HEK293T (cell line): Measurements from ENCODE around the gene ETDA.
"Not testable (repeated sequence)": the region's sequence is repeated elsewhere in the genome, so short reads cannot be mapped to it uniquely, and the experiment has no call there.

ENCODE experiments used
- CTCF ChIA-PET: fragments of 350-600 bp; formaldehyde crosslinking; extraction: SDS; loops from one replicate; lab custom pipeline; 2021; ENCODE audit warnings: antibody characterized with exemption, inconsistent platforms; lab: Yijun Ruan, JAX
- POLR2A ChIA-PET: fragments of 350-600 bp; formaldehyde crosslinking; extraction: SDS; loops from one replicate; lab custom pipeline; 2020; ENCODE audit warnings: antibody characterized with exemption, inconsistent platforms; lab: Yijun Ruan, JAX
- DNase-seq: peaks from one replicate; pipeline ENCODE4 v3.0.0; 2012; ENCODE audit warnings: mixed read lengths; ENCODE audit errors: extremely low spot score
- BHLHE40 ChIP-seq: fragments of 450-650 bp; IDR thresholded peaks from 2 replicates; pipeline ENCODE4 v1.6.1; 2016; ENCODE audit warnings: mild to moderate bottlenecking, moderate library complexity, borderline replicate concordance
- CTBP1 ChIP-seq: fragments of 450-650 bp; IDR thresholded peaks from 2 replicates; pipeline ENCODE4 v1.6.1; 2016; ENCODE audit warnings: borderline replicate concordance
- ELF4 ChIP-seq: fragments of 450-650 bp; IDR thresholded peaks from 2 replicates; pipeline ENCODE4 v1.6.1; 2017; ENCODE audit warnings: antibody characterized with exemption
- FOXA1 ChIP-seq: fragments of 450-650 bp; IDR thresholded peaks from 2 replicates; pipeline ENCODE4 v1.6.1; 2016; ENCODE audit warnings: mild to moderate bottlenecking
- FOXM1 ChIP-seq: fragments of 450-650 bp; IDR thresholded peaks from 2 replicates; pipeline ENCODE4 v1.6.1; 2017; ENCODE audit warnings: mild to moderate bottlenecking, borderline replicate concordance
- HDGF ChIP-seq: fragments of 450-650 bp; IDR thresholded peaks from 2 replicates; pipeline ENCODE4 v1.6.1; 2017; ENCODE audit warnings: antibody characterized with exemption, borderline replicate concordance
- L3MBTL2 ChIP-seq: fragments of 450-650 bp; conservative IDR thresholded peaks from 2 replicates; pipeline ENCODE4 v1.6.1; 2016; ENCODE audit warnings: mild to moderate bottlenecking
- LEF1 ChIP-seq: fragments of 450-650 bp; IDR thresholded peaks from 2 replicates; pipeline ENCODE4 v1.6.1; 2017; ENCODE audit warnings: mild to moderate bottlenecking, borderline replicate concordance
- SP1 ChIP-seq: fragments of 450-650 bp; IDR thresholded peaks from 2 replicates; pipeline ENCODE4 v1.6.1; 2017
- SUZ12 ChIP-seq: fragments of 450-650 bp; IDR thresholded peaks from 2 replicates; pipeline ENCODE4 v1.6.1; 2016; ENCODE audit warnings: mild to moderate bottlenecking
- TARDBP ChIP-seq: fragments of 450-650 bp; IDR thresholded peaks from 2 replicates; pipeline ENCODE4 v1.6.1; 2016
- ZNF384 ChIP-seq: fragments of 450-650 bp; IDR thresholded peaks from 2 replicates; pipeline ENCODE4 v1.6.1; 2016
- TF ChIP-seq, protein P1 (sequence below): fragments of 450-650 bp; IDR thresholded peaks from 2 replicates; pipeline ENCODE4 v1.6.1; 2016

Gene ETDA

DNA sequence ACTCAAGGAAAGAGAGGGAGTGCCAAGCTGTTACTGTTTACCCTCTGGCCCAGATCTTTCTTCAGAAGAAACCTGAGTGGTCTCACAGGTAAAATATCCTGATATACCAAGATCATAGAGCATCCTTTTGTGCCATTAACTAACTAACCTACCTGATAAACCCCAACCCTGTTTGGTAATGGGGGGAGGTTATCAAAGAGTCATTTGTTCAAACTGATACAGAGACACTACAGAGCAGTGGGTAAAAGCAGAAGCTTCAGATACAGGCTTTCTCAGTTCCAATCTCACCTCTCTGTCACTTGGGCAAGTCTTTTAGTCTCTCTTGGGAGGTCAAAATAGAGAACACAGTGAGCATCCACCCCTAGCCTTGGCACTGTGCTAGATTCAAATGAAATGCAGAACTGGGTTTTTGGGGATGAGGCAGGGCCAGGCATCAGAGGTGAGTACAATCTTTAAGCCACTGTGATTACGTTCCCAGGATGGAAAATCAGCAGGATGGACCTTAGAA lies at the start of gene ETDA:
TSS of gene ETDA (plus strand) at position 51 of the 508 bp plus-strand sequence. CDS start 1,216 bp downstream, outside the sequence.
- CTCF ChIA-PET, DNase-seq, POLR2A ChIA-PET: not testable (repeated sequence)

DNA sequence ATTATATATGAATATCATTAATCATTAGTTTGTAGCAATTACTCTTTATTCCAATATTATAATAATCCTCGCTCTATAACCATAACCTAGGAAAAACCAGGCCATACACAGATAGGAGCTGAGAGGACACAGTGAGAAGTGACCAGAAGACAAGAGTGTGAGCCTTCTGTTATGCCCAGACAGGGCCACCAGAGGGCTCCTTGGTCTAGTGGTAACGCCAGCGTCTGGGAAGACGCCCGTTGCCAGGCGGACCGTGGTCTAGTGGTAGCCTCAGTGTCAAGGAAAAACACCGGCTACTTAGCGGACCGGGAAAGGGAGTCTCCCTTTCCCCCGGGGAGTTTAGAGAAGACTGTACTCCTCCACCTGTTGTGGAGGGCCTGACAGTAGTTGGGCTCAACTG lies 45.4 kb upstream of the ETDA start:
- POLR2A ChIA-PET, CTCF ChIA-PET, DNase-seq: not testable (repeated sequence)

DNA sequence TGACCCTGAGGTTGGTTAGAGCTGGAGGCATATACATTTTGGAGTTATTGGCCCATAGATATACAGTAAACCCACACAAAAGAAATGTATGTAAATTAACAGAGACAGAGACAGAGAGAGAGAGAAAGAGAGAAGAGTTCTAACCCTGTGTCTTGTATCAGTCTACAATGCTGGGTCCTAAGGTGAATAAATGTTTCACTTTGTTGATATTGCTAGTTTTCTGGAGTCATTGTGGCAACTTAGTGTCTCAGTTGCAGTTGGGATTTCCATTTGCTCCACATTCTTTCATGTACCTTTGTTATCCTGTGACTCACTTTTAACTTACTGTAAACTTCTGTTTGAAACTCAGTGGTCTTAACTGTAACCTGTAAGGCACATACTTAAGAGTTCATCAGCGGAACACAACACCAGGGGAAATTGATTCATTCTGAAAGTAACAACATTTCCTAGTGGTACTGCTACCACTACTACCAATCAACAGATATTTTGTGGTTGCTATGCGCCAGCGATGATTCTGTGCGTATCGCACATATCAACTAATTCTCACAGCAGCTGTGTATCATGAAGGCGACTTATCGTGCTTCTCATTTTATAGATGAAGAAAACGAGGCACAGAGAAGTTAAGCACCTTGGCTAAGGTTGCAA lies 38.5 kb upstream of the ETDA start:
- ChIA-PET POLR2A (no interaction called here), CTCF (interaction anchor here (0.6 kb wide), 1 partner anchor 42 kb away, joined by 4 read pairs; the partner anchor contains the start of gene CT55)
- no peak for TF ChIP-seq L3MBTL2
- TF ChIP-seq FOXA1, result no peak
- no peak for TF ChIP-seq ELF4
- TF ChIP-seq SP1, result no peak
- DNase-seq, result no peak

DNA sequence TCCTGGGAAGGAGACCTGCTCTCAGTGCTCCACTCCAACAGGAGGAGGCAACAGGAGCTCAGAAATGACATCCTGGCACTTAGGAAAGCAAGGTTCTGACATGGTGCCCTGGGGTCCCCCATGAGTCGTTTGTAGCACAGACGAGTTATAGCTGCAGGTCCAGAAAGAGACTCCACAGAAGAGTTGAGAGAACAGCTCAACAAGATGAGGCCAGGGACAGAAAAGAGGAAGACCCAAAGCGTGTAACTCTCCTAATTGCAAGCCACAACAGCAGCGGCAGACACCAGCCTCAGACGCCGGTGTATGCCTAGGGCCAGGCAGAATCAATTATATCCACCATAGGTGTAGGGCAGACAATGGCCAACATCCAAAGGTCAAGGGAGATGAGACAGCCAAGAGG lies 5.9 kb upstream of the ETDA start:
- DNase-seq, CTCF ChIA-PET, POLR2A ChIA-PET: not testable (repeated sequence)

DNA sequence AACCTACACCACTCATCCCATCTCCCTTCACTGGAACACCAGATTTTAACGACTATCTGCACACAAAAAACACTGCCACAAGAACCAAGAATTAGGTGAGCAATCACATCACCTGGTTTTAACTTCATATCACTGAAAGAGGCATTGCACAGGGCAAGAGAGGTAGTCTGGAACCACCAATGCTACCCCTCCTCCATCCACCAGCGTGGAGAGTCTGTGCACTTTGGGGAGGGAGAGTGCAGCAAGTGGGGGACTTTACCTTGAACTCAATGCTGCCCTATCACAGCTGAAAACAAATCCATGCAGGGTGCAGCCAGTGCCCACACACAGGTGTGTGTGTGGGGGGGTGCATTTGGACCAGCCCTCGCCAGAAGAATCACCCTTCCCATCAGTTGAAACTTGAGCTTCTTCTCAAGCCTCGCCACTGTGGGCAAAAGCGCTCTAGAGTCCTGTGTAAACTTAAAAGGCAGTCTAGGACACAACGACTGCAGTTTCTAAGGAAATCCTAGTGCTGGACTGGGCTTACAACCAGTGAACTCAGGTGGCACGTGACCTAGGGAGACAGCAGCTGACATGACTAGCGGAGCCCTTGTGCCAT lies 4.3 kb downstream of the ETDA start:
- POLR2A ChIA-PET, CTCF ChIA-PET, DNase-seq: not testable (repeated sequence)

- ChIA-PET POLR2A (no interaction called here), CTCF (no interaction called here)
- TF ChIP-seq LEF1 (no peak), BHLHE40 (no peak)
- DNase-seq, result no peak
Measured at GRCh38 chrX:135256923-135257322, 5.1 kb downstream of the ETDA start.

GRCh38 chrX:135257469-135257868 lies 5.6 kb downstream of the ETDA start:
- POLR2A ChIA-PET, result no interaction called here
- no peak for DNase-seq
- CTCF ChIA-PET, result no interaction called here
- TF ChIP-seq, protein P1, sequence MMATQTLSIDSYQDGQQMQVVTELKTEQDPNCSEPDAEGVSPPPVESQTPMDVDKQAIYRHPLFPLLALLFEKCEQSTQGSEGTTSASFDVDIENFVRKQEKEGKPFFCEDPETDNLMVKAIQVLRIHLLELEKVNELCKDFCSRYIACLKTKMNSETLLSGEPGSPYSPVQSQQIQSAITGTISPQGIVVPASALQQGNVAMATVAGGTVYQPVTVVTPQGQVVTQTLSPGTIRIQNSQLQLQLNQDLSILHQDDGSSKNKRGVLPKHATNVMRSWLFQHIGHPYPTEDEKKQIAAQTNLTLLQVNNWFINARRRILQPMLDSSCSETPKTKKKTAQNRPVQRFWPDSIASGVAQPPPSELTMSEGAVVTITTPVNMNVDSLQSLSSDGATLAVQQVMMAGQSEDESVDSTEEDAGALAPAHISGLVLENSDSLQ, result no peak
- no peak for TF ChIP-seq HDGF
- TF ChIP-seq L3MBTL2, result no peak
- TF ChIP-seq CTBP1, result no peak
- no peak for TF ChIP-seq SUZ12
- no peak for TF ChIP-seq TARDBP
- no peak for TF ChIP-seq BHLHE40
- TF ChIP-seq ELF4, result no peak
- TF ChIP-seq SP1, result no peak

GRCh38 chrX:135260976-135261375 lies 9.1 kb downstream of the ETDA start:
- DNase-seq, POLR2A ChIA-PET: not testable (repeated sequence)
- CTCF ChIA-PET, result interaction anchor here (0.6 kb wide), 1 partner anchor 247 kb away, joined by 3 read pairs; no protein-coding TSS in a partner anchor

DNA sequence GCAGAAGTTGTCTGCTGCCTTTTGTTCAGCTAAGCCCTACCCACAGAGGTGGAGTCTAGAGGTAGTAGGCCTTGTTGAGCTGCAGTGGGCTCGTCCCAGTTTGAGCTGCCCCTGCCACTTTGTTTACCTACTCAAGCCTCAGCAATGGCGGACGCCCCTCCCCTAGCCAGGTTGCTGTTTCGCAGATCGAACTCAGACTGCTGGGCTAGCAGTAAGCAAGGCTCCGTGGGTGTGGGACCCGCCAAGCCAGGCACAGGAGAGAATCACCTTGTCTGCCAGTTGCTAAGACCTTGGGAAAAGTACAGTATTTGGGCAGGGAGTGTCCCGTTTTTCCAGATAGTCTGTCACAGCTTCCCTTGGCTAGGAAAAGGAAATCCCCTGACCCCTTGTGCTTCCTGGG lies 11.5 kb downstream of the ETDA start:
- not testable (repeated sequence) for DNase-seq

DNA sequence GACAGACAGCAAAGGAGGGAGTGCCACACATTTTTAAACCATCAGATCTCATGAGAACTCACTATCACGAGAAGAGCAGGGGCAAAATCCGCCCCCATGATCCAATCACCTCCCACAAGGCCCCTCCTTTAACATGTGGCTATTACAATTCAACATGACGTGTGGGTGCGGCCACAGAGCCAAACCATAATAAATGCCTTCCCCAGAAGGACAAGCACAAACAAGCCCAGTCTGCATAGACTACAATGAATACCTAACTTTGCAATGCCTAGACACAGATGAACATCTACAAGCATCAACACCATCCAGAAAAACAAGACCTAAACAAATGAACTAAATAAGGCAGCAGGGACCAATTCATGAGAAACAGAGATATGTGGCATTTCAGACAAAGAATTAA lies 12.3 kb downstream of the ETDA start:
- no peak for DNase-seq
- TF ChIP-seq TARDBP (no peak), ZNF384 (no peak), CTBP1 (no peak), L3MBTL2 (no peak)
- ChIA-PET POLR2A (no interaction called here), CTCF (no interaction called here)

More for the DNA sequence above, 11.5 kb downstream of the ETDA start:
- POLR2A ChIA-PET, CTCF ChIA-PET: not testable (repeated sequence)

GRCh38 chrX:135273162-135273561 lies 21.3 kb downstream of the ETDA start:
- DNase-seq, result no peak
- POLR2A ChIA-PET, result no interaction called here
- CTCF ChIA-PET, result no interaction called here
- TF ChIP-seq ELF4 (no peak), FOXM1 (no peak), SUZ12 (no peak)
- TF ChIP-seq, protein P1, result no peak
